ENCODE measurements around the gene UHRF1.

- no peak for TF ChIP-seq CTCF (IDR thresholded peaks at IDR 0.05)
- TF ChIP-seq POLR2A (IDR thresholded peaks at IDR 0.05): no peak
Measured at GRCh38 chr19:4868286-4868834, 40.9 kb upstream of the UHRF1 start.
